Activated CD4-positive, alpha-beta T cell treated with anti-CD3 and anti-CD28 coated beads for 36 hours (primary cell): ENCODE results near the gene DNMT3L. TPM values are rescaled to one million over a fixed set of nuclear protein-coding genes. Genes with fewer than 3 reads are reported as not detected.

Experiments used
- ATAC-seq: fragments of 200-7000 bp; cut with Tn5 transposase; one replicate; pipeline ENCODE4 v1.10.0; 2021; ENCODE audit warnings: mild to moderate bottlenecking, moderate library complexity
- CTCF ChIA-PET: fragments of 350-600 bp; sonication (Branson Sonifier 250); formaldehyde crosslinking; loops from one replicate; lab custom pipeline; 2021; ENCODE audit warnings: antibody characterized with exemption; lab: Charles Lee
- POLR2A ChIA-PET: fragments of 350-600 bp; sonication (Branson Sonifier 250); formaldehyde crosslinking; loops from one replicate; lab custom pipeline; 2021; ENCODE audit warnings: antibody characterized with exemption, inconsistent platforms; lab: Charles Lee
- DNase-seq: peaks from one replicate; pipeline ENCODE4 v3.0.0-alpha.2; 2020
- H3K27ac Mint-ChIP-seq: one replicate; pipeline ENCODE4 v1.8.0; 2021; ENCODE audit warnings: mixed read lengths
- H3K27me3 Mint-ChIP-seq: one replicate; pipeline ENCODE4 v1.8.0; 2021; ENCODE audit warnings: mixed read lengths
- H3K36me3 Mint-ChIP-seq: one replicate; pipeline ENCODE4 v1.8.0; 2021; ENCODE audit warnings: low read depth, mixed read lengths
- H3K4me1 Mint-ChIP-seq: one replicate; pipeline ENCODE4 v1.8.0; 2021; ENCODE audit warnings: mixed read lengths
- H3K4me3 Mint-ChIP-seq: one replicate; pipeline ENCODE4 v1.8.0; 2021; ENCODE audit warnings: mild to moderate bottlenecking, moderate library complexity, mixed read lengths
- H3K9me3 Mint-ChIP-seq: one replicate; pipeline ENCODE4 v1.8.0; 2021; ENCODE audit warnings: low read depth, mixed read lengths
- intact Hi-C, 2 experiments: fragments of 100-400 bp; cut with DNase I in 1 of 2; cut with micrococcal nuclease in 1 of 2; formaldehyde crosslinking; loops; one replicate each; pipeline versions ENCODE4 v1.14.2 to v1.15.1; 2022 to 2024; cut with DNase I, micrococcal nuclease
- total RNA-seq, 2 experiments: library from RNA; stranded (reverse); gene quantifications; one replicate each; pipeline ENCODE4 v1.2.3, GENCODE V29; 2021

The DNMT3L gene
- total RNA-seq, 2 experiments from 2014 or later: not detected

DNA sequence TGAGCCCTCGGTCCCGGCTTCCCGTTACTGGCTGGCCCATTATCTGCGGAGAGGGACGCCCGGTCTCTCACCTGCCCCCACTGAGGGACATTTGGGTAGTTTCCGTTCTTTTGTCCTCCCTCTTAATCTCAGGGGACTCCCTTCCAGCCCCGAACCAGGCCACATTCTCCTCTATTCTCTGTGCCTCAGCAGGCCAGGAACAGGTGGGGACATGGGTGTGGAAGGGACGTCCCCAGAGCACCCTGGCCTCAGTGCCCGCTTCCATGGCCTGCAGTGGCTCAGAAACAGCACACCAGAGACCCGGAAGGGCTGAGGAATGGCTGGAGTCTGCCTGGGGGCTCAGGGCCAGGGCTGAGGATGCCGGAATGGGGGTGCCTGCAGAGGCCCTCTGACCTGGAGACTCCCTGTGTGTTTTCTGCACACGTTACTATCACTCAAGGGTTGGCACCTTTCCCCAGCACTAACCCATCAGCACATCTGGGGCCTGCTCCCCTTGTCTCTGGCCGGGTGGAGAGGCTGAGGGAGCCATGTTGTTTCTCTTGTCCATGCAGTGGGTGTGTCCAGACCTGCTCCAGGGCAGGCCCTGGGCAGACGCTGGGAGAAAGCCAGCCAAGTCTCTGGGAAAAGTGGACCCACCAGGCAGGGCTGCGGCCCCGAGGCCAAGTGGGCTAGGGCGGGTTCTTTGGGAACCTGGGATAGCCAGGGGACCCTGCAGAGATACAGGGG, 10.0 kb upstream of the DNMT3L start:
- no peak for DNase-seq
- Mint-ChIP-seq H3K36me3 (no peaks in the 10 kb centered on the region), H3K9me3 (no peaks in the 10 kb centered on the region), H3K4me3 (no peak overlapping the region), H3K27ac (no peak overlapping the region), H3K4me1 (no peaks in the 10 kb centered on the region), H3K27me3 (no peaks in the 10 kb centered on the region)
- intact Hi-C loops: loop anchor here in 1 of 2 experiments (2.0 kb wide), 1 partner anchor 19 kb away; no protein-coding TSS in a partner anchor
- POLR2A ChIA-PET: no interaction called here
- ATAC-seq: no peak
- CTCF ChIA-PET: no interaction called here

DNA sequence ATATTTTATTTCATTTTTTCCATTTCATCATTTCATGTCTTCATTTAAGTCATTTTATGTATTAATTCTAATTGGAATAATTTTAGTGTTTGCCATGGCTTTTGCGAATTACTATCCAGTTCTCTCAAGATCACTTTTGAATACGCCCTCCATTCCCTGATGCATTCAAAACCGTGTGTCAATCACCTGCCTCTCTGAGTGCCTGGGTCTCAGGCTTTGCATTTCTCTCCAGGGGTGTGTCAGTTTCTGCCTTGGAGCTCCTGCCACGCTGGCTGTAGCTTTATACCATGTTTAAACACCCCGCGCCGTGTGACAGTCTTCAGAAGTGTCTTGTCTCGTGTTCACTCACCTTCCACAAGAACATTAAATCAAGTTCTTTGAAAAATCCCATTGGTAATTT, 7.4 kb upstream of the DNMT3L start:
- H3K9me3 Mint-ChIP-seq: no peaks in the 10 kb centered on the region
- H3K36me3 Mint-ChIP-seq: no peaks in the 10 kb centered on the region
- ATAC-seq (no peak), DNase-seq (no peak)
- ChIA-PET POLR2A (interaction anchor here (0.6 kb wide), 1 partner anchor 12 kb away, joined by 3 read pairs; no protein-coding TSS in a partner anchor), CTCF (interaction anchor here (1.9 kb wide), 1 partner anchor 29 kb away, joined by 5 read pairs; no protein-coding TSS in a partner anchor)
- H3K4me1 Mint-ChIP-seq: no peaks in the 10 kb centered on the region
- H3K27me3 Mint-ChIP-seq: no peaks in the 10 kb centered on the region
- intact Hi-C loops: no loop called here
- H3K4me3 Mint-ChIP-seq: no peak overlapping the region
- no peak overlapping the region for H3K27ac Mint-ChIP-seq

DNA sequence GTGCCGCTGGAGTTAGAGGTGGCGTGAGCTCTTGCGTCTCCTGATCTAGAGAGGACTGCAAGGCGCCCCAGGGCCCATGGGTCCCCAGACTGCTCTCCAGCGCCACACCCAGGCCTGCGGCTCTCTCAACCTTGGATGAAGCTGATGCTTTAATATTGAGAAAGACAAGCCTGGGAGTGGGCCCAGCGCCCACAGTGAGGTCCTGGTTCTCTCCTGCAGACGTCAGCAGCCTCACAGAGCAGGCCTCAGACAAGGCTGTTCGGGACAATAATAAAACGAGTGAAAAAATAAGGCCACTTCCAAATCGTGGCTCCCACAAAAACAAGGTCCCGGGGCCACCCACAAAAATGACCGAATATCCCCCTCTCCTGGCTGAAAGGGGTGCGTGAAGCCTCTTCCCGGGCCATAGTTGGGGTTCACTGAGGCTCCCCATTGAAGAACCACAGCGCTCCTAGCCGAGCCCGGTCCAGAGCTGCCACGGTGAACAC, 6.0 kb upstream of the DNMT3L start:
- intact Hi-C loops: no loop called here
- ChIA-PET POLR2A (no interaction called here), CTCF (interaction anchor here (0.8 to 1.9 kb wide), 2 partner anchors 30 to 423 kb away, joined by 3 to 5 read pairs; no protein-coding TSS in a partner anchor)
- Mint-ChIP-seq H3K27me3 (no peaks in the 10 kb centered on the region), H3K36me3 (no peaks in the 10 kb centered on the region), H3K27ac (no peak overlapping the region), H3K9me3 (no peaks in the 10 kb centered on the region), H3K4me3 (no peak overlapping the region), H3K4me1 (no peaks in the 10 kb centered on the region)
- ATAC-seq (peak; percentile 71), DNase-seq (peak; percentile 52)

DNA sequence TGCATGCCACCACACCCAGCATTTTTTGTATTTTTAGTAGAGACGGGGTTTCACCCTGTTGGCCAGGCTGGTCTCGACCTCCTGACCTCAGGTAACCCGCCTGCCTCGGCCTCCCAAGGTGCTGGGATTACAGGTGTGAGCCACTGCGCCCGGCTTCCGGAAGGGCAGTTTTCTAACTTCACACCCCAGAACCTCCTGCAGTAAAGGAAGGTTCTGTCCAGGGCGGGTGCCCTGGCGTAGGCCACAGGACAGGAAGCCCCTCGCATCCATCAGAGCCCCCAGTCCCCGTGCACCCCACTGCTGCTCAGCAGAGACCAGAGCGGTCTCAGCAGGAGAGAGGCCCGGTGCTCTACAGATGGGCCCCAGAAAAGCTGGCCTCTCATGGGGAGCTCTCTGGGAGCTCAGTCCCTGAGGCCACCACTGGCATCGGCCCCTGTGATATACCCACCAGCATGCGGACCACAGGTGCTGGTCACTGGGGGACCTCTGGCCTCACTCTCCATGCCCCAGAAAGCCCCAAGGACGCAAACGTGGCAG, 4.1 kb upstream of the DNMT3L start:
- Mint-ChIP-seq H3K4me3 (no peak overlapping the region), H3K4me1 (no peaks in the 10 kb centered on the region), H3K27me3 (no peaks in the 10 kb centered on the region), H3K27ac (no peak overlapping the region), H3K36me3 (no peaks in the 10 kb centered on the region), H3K9me3 (no peaks in the 10 kb centered on the region)
- no peak for DNase-seq
- intact Hi-C loops: no loop called here
- ATAC-seq: no peak
- ChIA-PET CTCF (no interaction called here), POLR2A (no interaction called here)

DNA sequence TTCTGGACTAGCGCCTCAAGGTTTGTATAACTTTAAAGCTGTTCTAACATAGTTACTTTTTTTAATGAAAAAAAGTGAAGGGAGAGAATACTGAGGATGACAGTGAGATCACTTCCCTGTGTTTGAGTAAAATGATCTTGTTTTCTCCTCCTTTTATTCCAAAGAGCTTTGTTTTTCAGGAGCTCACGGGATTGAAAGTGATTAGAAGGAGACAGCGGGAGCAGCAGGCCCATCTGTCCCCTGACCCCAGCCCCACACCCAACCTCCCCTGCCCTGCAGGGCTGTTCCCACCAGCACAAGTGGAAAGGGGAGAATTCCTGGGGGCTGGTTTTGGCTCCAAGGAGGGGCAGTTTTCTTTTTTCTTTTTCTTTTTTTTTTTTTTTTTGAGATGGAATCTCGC, 2.1 kb upstream of the DNMT3L start:
- Mint-ChIP-seq H3K27ac (no peak overlapping the region), H3K4me1 (no peaks in the 10 kb centered on the region), H3K4me3 (no peak overlapping the region), H3K9me3 (no peaks in the 10 kb centered on the region), H3K27me3 (no peaks in the 10 kb centered on the region), H3K36me3 (no peaks in the 10 kb centered on the region)
- CTCF ChIA-PET: no interaction called here
- intact Hi-C loops: no loop called here
- DNase-seq (no peak), ATAC-seq (no peak)
- POLR2A ChIA-PET: no interaction called here

DNA sequence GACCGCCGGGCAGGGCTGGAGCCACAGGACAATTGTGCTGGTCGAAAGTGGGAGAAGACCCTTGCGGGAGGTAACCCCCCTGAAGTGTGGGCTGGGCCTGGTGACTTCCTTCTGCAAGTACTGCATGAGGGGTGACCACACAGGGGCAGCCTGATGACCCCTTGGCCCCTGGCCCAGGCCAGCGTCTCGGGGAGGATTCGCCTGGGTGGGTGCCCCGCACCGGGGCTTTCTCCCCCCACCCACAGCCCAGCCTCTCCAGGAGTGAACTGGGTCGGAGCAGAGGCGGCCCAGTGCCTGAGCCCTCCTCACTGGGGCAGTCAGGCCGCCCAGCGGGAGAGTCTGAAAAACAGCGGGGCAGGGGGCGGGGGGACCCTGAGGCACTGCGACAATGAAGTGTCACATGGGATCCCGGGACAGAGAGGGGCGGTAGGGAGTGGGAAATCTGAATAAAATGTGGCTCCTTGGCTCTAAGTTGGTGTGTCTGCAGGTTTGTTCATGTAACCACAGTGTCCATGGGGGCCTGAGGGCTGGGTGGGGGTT, 1.6 kb upstream of the DNMT3L start:
- H3K36me3 Mint-ChIP-seq: no peaks in the 10 kb centered on the region
- intact Hi-C loops: no loop called here
- no peaks in the 10 kb centered on the region for H3K27me3 Mint-ChIP-seq
- no peak overlapping the region for H3K4me3 Mint-ChIP-seq
- H3K4me1 Mint-ChIP-seq: no peaks in the 10 kb centered on the region
- CTCF ChIA-PET: no interaction called here
- DNase-seq: no peak
- no peak overlapping the region for H3K27ac Mint-ChIP-seq
- no peaks in the 10 kb centered on the region for H3K9me3 Mint-ChIP-seq
- no peak for ATAC-seq
- POLR2A ChIA-PET: no interaction called here

DNA sequence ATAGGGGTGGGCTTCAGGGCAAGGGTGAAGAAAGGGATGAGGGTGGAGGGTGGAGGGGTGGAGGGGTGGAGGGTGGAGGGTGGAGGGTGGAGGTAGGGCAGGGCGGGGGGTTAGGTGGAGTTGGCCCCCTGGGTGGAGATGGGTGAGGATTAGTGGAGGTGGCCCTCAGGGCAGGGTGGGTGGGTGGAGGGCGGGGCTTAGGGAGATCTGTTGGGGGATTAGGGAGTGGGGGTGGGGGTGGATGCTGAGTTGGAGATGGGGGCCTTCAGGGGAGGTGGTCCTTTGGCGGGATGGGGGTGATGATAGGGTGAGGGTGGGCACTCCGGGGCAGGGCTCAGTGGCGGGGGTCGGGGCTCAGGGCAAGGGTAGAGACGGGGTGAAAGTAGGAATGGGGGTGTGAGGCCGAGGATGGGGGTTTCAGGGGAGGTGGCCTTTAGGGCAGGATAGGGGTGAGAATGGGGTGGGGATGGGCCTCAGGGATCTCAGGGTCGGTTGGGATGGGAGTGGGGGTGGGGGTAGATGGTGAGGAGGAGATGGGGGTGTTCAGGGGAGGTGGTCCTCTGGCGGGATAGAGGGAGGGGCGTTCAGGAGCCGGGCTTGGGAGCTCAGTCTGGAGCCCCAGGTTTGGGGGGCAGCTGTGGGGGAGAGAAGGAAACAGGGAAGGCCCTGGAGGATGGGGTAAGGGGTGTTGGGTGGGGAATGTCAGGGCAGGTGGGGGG, 800 bp upstream of the DNMT3L start:
- CTCF ChIA-PET: no interaction called here
- Mint-ChIP-seq H3K9me3 (no peaks in the 10 kb centered on the region), H3K27me3 (no peaks in the 10 kb centered on the region), H3K4me3 (no peak overlapping the region), H3K27ac (no peak overlapping the region), H3K36me3 (no peaks in the 10 kb centered on the region), H3K4me1 (no peaks in the 10 kb centered on the region)
- DNase-seq (no peak), ATAC-seq (no peak)
- intact Hi-C loops: no loop called here
- POLR2A ChIA-PET: no interaction called here

DNA sequence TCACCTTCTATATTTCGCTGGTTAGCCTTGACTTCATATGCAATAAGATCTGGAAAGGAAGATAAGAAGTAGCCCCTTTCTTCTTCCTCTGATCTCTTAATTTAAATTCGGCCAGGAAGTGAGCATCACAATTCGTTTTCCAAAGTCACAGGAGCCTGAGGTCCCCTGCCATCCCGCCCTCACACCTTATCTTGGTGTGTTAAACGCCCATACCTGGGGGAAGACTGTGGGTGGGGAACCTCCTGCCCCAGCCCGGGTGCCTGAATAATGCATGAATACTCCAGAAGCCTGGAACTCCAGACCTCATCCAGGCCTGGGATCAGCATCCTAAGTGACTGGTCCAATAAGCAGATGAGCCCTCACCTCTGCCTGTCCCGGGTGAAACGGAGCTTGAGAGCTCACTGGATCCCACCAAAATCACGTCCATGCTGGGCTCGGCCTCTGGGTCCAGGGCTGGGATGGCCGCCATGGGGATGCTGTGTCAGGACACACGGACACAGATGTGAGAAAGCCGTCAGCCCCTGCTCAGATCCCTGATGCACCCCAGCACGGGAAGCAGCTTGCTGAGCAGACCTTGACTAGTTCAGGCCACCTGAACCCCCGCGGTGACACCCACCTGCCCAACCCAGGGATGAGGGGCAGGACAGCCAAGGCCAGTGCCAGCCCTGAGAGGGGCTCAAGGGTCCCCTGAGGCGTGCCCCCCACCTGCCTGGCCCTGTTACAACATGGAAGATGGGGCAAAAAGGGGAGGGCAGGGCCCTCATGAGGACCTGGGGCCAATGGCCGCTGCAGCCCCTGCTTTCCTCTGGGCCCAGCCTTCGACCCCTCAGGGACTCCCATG, 686 bp downstream of the DNMT3L start:
- Mint-ChIP-seq H3K4me3 (no peak overlapping the region), H3K9me3 (no peaks in the 10 kb centered on the region), H3K36me3 (no peaks in the 10 kb centered on the region), H3K27me3 (no peaks in the 10 kb centered on the region), H3K27ac (no peak overlapping the region), H3K4me1 (no peaks in the 10 kb centered on the region)
- intact Hi-C loops: no loop called here
- no peak for DNase-seq
- ChIA-PET POLR2A (no interaction called here), CTCF (interaction anchor here (0.6 kb wide), 1 partner anchor 250 kb away, joined by 3 read pairs; no protein-coding TSS in a partner anchor)
- ATAC-seq: no peak

DNA sequence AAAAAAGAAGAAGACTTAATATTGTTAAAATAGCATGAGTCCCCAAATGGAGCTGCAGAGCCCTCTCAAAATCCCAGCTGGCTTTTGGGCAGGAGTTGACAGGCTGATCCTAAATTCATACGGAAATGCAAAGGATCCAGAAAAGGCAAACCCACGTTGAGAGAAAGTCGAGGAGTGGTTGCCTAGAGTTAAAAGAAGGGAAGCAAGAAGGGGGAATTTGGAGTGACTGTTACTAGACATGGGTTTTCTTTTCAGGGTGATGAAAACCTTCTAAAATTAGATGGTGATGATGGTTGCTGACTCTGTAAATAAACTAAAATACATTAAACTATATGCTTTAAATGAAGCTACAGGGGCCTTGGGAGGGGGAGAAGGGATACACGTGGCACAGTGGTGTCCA, 1.6 kb downstream of the DNMT3L start:
- ChIA-PET CTCF (interaction anchor here (1.1 kb wide), 1 partner anchor 38 kb away, joined by 4 read pairs; no protein-coding TSS in a partner anchor), POLR2A (interaction anchor here (0.6 kb wide), 1 partner anchor 175 kb away, joined by 7 read pairs; no protein-coding TSS in a partner anchor)
- intact Hi-C loops: no loop called here
- H3K4me3 Mint-ChIP-seq: no peak overlapping the region
- H3K36me3 Mint-ChIP-seq: no peaks in the 10 kb centered on the region
- no peaks in the 10 kb centered on the region for H3K27me3 Mint-ChIP-seq
- H3K27ac Mint-ChIP-seq: no peak overlapping the region
- ATAC-seq (no peak), DNase-seq (no peak)
- no peaks in the 10 kb centered on the region for H3K9me3 Mint-ChIP-seq
- H3K4me1 Mint-ChIP-seq: no peaks in the 10 kb centered on the region

DNA sequence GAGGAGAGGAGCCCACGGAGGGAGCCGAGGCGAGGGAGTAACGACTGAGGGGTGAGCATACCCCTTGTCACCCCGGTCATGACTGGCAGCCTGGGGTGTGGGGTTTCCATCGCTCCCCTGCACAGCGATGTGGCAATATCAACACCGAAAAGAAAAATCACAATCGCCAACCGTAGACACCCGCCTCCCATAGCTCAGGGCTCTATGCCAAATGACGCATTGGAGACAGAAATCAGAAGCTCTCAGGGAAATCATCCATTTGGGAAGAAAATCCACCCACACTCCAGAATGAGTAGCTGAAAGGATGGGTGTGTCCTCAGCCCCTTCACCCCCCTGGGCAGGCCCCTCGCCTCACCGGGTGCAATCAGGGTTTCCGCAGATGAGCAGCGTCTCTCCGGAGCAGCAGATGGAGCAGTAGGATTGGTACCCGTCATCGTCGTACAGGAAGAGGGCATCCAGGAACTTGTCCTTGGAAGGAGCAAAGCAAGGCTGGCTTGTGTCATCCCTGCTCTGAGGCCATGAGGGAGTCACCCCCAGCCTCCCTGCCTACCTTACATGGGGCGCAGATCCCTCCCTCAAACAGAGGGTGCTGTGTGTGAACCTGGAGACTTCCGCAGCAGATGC, 2.5 kb downstream of the DNMT3L start:
- CTCF ChIA-PET: interaction anchor here (1.1 kb wide), 1 partner anchor 39 kb away, joined by 4 read pairs; no protein-coding TSS in a partner anchor
- DNase-seq (no peak), ATAC-seq (no peak)
- no peak overlapping the region for H3K27ac Mint-ChIP-seq
- POLR2A ChIA-PET: interaction anchor here (0.7 kb wide), 1 partner anchor 225 kb away, joined by 4 read pairs; no protein-coding TSS in a partner anchor
- peaks cover 2% of the 10 kb centered on the region for H3K27me3 Mint-ChIP-seq
- no peaks in the 10 kb centered on the region for H3K9me3 Mint-ChIP-seq
- H3K4me1 Mint-ChIP-seq: no peaks in the 10 kb centered on the region
- no peaks in the 10 kb centered on the region for H3K36me3 Mint-ChIP-seq
- intact Hi-C loops: no loop called here
- no peak overlapping the region for H3K4me3 Mint-ChIP-seq
